Umbilical cord (tissue), 2 donors: Measurements from ENCODE around the gene GNL3. TPM values are rescaled to one million over a fixed set of nuclear protein-coding genes. Genes with fewer than 3 reads are reported as not detected.
A peak's percentile ranks its signal among the peaks of the same experiment; 100 is the strongest.

Experiments
- DNase-seq: peaks from one replicate; pipeline ENCODE4 v3.0.0-alpha.2; 2015; ENCODE audit warnings: low spot score
- total RNA-seq: library from RNA; depleted of rRNA; stranded (reverse); fragments of >200 nt; gene quantifications from one replicate; pipeline ENCODE4 v1.2.3, GENCODE V29; 2014; ENCODE audit warnings: low replicate concordance; ENCODE audit not compliant: insufficient read depth

Gene GNL3
- total RNA-seq, 1 donor from 2014 or later: 75.4 TPM

- no peak for DNase-seq
Measured at GRCh38 chr3:52688266-52688665, 2.4 kb downstream of the GNL3 start.

- no peak for DNase-seq
Measured at GRCh38 chr3:52689151-52689550, 3.3 kb downstream of the GNL3 start.

GRCh38 chr3:52690560-52690959 lies 4.7 kb downstream of the GNL3 start:
- no peak for DNase-seq

GRCh38 chr3:52693071-52693470 lies 7.2 kb downstream of the GNL3 start:
- DNase-seq: no peak

- no peak for DNase-seq
Measured at GRCh38 chr3:52694528-52695189, 8.8 kb downstream of the GNL3 start.

GRCh38 chr3:52695798-52696671 lies 10.2 kb downstream of the GNL3 start:
- DNase-seq: no peak

GRCh38 chr3:52696830-52697631 lies 11.2 kb downstream of the GNL3 start:
- no peak for DNase-seq

GRCh38 chr3:52697632-52697965 lies 11.8 kb downstream of the GNL3 start:
- no peak for DNase-seq

- DNase-seq: no peak
Measured at GRCh38 chr3:52703341-52703740, 17.5 kb downstream of the GNL3 start.

- DNase-seq: peak; percentile 33
Measured at GRCh38 chr3:52704611-52705437, 19.0 kb downstream of the GNL3 start.

- DNase-seq: no peak
Measured at GRCh38 chr3:52705438-52705687, 19.5 kb downstream of the GNL3 start.

- peak; percentile 90 for DNase-seq
Measured at GRCh38 chr3:52705688-52706686, 20.2 kb downstream of the GNL3 start, which contains the start of the genes GLT8D1 and SPCS1. TSS of gene GLT8D1 (minus strand) at chr3:52705791. CDS start at chr3:52700460, 5,331 bp downstream. TSS of gene SPCS1 (plus strand) at chr3:52706106. CDS start at chr3:52706247, 141 bp downstream.

GRCh38 chr3:52707585-52707984 lies 21.8 kb downstream of the GNL3 start:
- no peak for DNase-seq

GRCh38 chr3:52710512-52710911 lies 24.7 kb downstream of the GNL3 start:
- no peak for DNase-seq

- DNase-seq: no peak
Measured at GRCh38 chr3:52712291-52713212, 26.7 kb downstream of the GNL3 start.

- DNase-seq: no peak
Measured at GRCh38 chr3:52714335-52715302, 28.8 kb downstream of the GNL3 start.

- no peak for DNase-seq
Measured at GRCh38 chr3:52715714-52716305, 30.0 kb downstream of the GNL3 start.
